ENCODE data around the gene TSPOAP1.

TSPOAP1 gene

GRCh38 chr17:58351831-58352595 lies 23.4 kb upstream of the TSPOAP1 start, which contains the start of gene SUPT4H1:
TSS of gene SUPT4H1 (minus strand) at chr17:58352201. CDS start at chr17:58352135, 66 bp downstream.
- peaks cover 37% of the 10 kb centered on the region for H3K36me3 ChIP-seq (ENCODE audit: low read depth)
- H3K9me3 ChIP-seq (ENCODE audit: severe bottlenecking): no peaks in the 10 kb centered on the region
- no peaks in the 10 kb centered on the region for H3K4me1 ChIP-seq (ENCODE audit: insufficient read depth, poor library complexity, severe bottlenecking)
- peak within 1 kb of the TSS; percentile 73 for H3K4me3 ChIP-seq (ENCODE audit: severe bottlenecking)
- peak; percentile 94 for ATAC-seq (ENCODE audit: low read depth)
- H3K27ac ChIP-seq (ENCODE audit: poor library complexity, severe bottlenecking): peak within 1 kb of the TSS; percentile 70
- H3K27me3 ChIP-seq (ENCODE audit: insufficient read depth, poor library complexity, severe bottlenecking): no peaks in the 10 kb centered on the region
- peak; percentile 86 for DNase-seq (ENCODE audit: low spot score)
- TF ChIP-seq, protein P1, sequence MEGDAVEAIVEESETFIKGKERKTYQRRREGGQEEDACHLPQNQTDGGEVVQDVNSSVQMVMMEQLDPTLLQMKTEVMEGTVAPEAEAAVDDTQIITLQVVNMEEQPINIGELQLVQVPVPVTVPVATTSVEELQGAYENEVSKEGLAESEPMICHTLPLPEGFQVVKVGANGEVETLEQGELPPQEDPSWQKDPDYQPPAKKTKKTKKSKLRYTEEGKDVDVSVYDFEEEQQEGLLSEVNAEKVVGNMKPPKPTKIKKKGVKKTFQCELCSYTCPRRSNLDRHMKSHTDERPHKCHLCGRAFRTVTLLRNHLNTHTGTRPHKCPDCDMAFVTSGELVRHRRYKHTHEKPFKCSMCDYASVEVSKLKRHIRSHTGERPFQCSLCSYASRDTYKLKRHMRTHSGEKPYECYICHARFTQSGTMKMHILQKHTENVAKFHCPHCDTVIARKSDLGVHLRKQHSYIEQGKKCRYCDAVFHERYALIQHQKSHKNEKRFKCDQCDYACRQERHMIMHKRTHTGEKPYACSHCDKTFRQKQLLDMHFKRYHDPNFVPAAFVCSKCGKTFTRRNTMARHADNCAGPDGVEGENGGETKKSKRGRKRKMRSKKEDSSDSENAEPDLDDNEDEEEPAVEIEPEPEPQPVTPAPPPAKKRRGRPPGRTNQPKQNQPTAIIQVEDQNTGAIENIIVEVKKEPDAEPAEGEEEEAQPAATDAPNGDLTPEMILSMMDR (IDR thresholded peaks at IDR 0.05; ENCODE audit: poor library complexity, severe bottlenecking): peak; percentile 11

DNA sequence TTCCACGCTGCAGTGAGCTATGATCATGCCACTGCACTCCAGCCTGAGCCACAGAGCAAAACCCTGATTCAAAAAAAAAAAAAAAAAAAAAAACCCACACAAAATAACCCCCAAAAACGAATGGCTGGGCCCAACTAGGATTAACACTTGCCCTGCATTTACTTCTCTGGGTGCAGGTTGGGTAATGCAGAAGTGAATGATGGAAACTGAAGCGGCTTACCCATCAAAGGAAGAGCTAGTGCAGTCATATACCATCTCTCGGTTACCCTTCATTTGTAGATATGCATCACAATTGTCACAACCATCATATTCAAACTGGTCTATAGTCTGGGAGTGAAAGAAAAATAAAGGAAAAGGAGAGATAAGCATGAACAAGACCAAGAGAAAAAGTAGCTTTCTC lies 22.6 kb upstream of the TSPOAP1 start:
- peak overlapping the region; percentile 73 for H3K4me3 ChIP-seq (ENCODE audit: severe bottlenecking)
- peak overlapping the region; percentile 70 for H3K27ac ChIP-seq (ENCODE audit: poor library complexity, severe bottlenecking)
- TF ChIP-seq, protein P1 (IDR thresholded peaks at IDR 0.05; ENCODE audit: poor library complexity, severe bottlenecking): no peak
- H3K27me3 ChIP-seq (ENCODE audit: insufficient read depth, poor library complexity, severe bottlenecking): no peaks in the 10 kb centered on the region
- H3K4me1 ChIP-seq (ENCODE audit: insufficient read depth, poor library complexity, severe bottlenecking): no peaks in the 10 kb centered on the region
- DNase-seq (ENCODE audit: low spot score) (no peak), ATAC-seq (ENCODE audit: low read depth) (no peak)
- no peaks in the 10 kb centered on the region for H3K9me3 ChIP-seq (ENCODE audit: severe bottlenecking)
- peaks cover 42% of the 10 kb centered on the region for H3K36me3 ChIP-seq (ENCODE audit: low read depth)

GRCh38 chr17:58348038-58348437 lies 19.4 kb upstream of the TSPOAP1 start:
- Histone ChIP-seq H3K27ac (ENCODE audit: poor library complexity, severe bottlenecking) (no peak overlapping the region), H3K4me3 (ENCODE audit: severe bottlenecking) (no peak overlapping the region), H3K4me1 (ENCODE audit: insufficient read depth, poor library complexity, severe bottlenecking) (no peaks in the 10 kb centered on the region), H3K36me3 (ENCODE audit: low read depth) (peaks cover 60% of the 10 kb centered on the region), H3K27me3 (ENCODE audit: insufficient read depth, poor library complexity, severe bottlenecking) (no peaks in the 10 kb centered on the region), H3K9me3 (ENCODE audit: severe bottlenecking) (no peaks in the 10 kb centered on the region)
- ATAC-seq (ENCODE audit: low read depth) (no peak), DNase-seq (ENCODE audit: low spot score) (no peak)
- TF ChIP-seq, protein P1 (IDR thresholded peaks at IDR 0.05; ENCODE audit: poor library complexity, severe bottlenecking): no peak

DNA sequence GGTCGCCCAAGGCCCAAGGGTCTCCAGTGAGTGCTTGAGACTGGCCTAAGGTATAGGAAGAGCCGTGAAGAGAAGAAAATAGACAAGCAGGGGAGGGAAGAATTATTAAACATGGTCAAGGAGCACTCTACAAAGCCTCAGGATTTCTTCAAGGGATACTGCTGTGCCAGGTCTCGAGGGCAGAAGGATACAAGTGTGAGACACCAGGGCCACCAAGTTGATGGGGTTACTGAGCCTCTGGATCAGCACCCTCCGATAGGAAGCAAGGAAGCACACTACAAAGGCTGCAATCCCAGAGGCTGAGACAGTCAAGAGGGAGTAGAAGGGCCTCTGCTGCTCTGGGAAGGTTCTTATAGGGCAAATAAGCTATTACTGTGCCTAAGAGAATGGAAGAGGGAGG lies 16.9 kb upstream of the TSPOAP1 start:
- H3K4me1 ChIP-seq (ENCODE audit: insufficient read depth, poor library complexity, severe bottlenecking): no peaks in the 10 kb centered on the region
- H3K36me3 ChIP-seq (ENCODE audit: low read depth): peaks cover 59% of the 10 kb centered on the region
- no peaks in the 10 kb centered on the region for H3K27me3 ChIP-seq (ENCODE audit: insufficient read depth, poor library complexity, severe bottlenecking)
- ATAC-seq (ENCODE audit: low read depth): no peak
- TF ChIP-seq, protein P1 (IDR thresholded peaks at IDR 0.05; ENCODE audit: poor library complexity, severe bottlenecking): no peak
- no peak overlapping the region for H3K27ac ChIP-seq (ENCODE audit: poor library complexity, severe bottlenecking)
- H3K4me3 ChIP-seq (ENCODE audit: severe bottlenecking): no peak overlapping the region
- H3K9me3 ChIP-seq (ENCODE audit: severe bottlenecking): no peaks in the 10 kb centered on the region
- no peak for DNase-seq (ENCODE audit: low spot score)

DNA sequence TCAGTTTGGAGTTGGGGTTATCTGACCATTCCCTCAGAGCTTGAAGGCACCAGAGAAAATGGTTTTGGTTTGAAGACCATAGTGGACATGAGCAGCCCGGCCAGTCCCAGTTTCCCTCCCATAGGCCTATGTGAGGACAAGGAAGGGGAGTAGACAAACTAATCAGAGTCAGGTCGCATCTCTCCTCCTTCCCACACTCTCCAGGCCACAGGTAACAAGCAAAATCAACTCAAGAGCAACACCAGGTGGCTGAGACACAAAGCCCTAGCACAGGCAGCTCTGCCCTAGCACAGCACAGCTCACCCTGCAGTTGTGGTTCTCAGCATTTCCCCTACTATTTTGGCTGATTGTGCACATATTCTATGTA lies 16.2 kb upstream of the TSPOAP1 start:
- peaks cover 52% of the 10 kb centered on the region for H3K36me3 ChIP-seq (ENCODE audit: low read depth)
- TF ChIP-seq, protein P1 (IDR thresholded peaks at IDR 0.05; ENCODE audit: poor library complexity, severe bottlenecking): no peak
- no peaks in the 10 kb centered on the region for H3K4me1 ChIP-seq (ENCODE audit: insufficient read depth, poor library complexity, severe bottlenecking)
- no peaks in the 10 kb centered on the region for H3K27me3 ChIP-seq (ENCODE audit: insufficient read depth, poor library complexity, severe bottlenecking)
- H3K4me3 ChIP-seq (ENCODE audit: severe bottlenecking): no peak overlapping the region
- no peaks in the 10 kb centered on the region for H3K9me3 ChIP-seq (ENCODE audit: severe bottlenecking)
- H3K27ac ChIP-seq (ENCODE audit: poor library complexity, severe bottlenecking): no peak overlapping the region
- DNase-seq (ENCODE audit: low spot score): no peak
- ATAC-seq (ENCODE audit: low read depth): peak; percentile 27; the same call in 1 of the 3 replicates
